Measurements from ENCODE around the gene CYB5D1.
"Not testable (repeated sequence)": the region's sequence is repeated elsewhere in the genome, so short reads cannot be mapped to it uniquely, and the experiment has no call there.

Gene CYB5D1

GRCh38 chr17:7856011-7856810 is 1.6 kb upstream of the CYB5D1 start:
- DNase-seq (ENCODE audit: low read depth): peak; percentile 62

GRCh38 chr17:7856811-7857712 is 741 bp upstream of the CYB5D1 start, which contains the start of gene NAA38:
Gene NAA38, minus strand, starts transcription at chr17:7857559. Its CDS starts 96 bp downstream, at chr17:7857463.
- DNase-seq (ENCODE audit: low read depth): peak; percentile 99

GRCh38 chr17:7858522-7858810 is 663 bp downstream of the CYB5D1 start:
- DNase-seq (ENCODE audit: low read depth): no peak

GRCh38 chr17:7859028-7859427 is 1.2 kb downstream of the CYB5D1 start:
- DNase-seq (ENCODE audit: low read depth): no peak

GRCh38 chr17:7862692-7863437 is 5.1 kb downstream of the CYB5D1 start:
- DNase-seq (ENCODE audit: low read depth): peak; percentile 56

GRCh38 chr17:7864384-7864783 is 6.6 kb downstream of the CYB5D1 start:
- DNase-seq (ENCODE audit: low read depth): not testable (repeated sequence)

GRCh38 chr17:7864995-7865650 is 7.3 kb downstream of the CYB5D1 start:
- DNase-seq (ENCODE audit: low read depth): no peak

GRCh38 chr17:7867881-7868329 is 10.1 kb downstream of the CYB5D1 start:
- no peak for DNase-seq (ENCODE audit: low read depth)

- DNase-seq (ENCODE audit: low read depth): peak; percentile 86
Observed at GRCh38 chr17:7873051-7873450, 15.2 kb downstream of the CYB5D1 start.

- no peak for DNase-seq (ENCODE audit: low read depth)
Observed at GRCh38 chr17:7875804-7876370, 18.1 kb downstream of the CYB5D1 start.

- DNase-seq (ENCODE audit: low read depth): no peak
Observed at GRCh38 chr17:7878234-7878633, 20.4 kb downstream of the CYB5D1 start.

GRCh38 chr17:7880076-7880868 is 22.5 kb downstream of the CYB5D1 start:
- DNase-seq (ENCODE audit: low read depth): no peak

GRCh38 chr17:7881276-7882054 is 23.7 kb downstream of the CYB5D1 start:
- peak; percentile 52 for DNase-seq (ENCODE audit: low read depth)

- no peak for DNase-seq (ENCODE audit: low read depth)
Observed at GRCh38 chr17:7882068-7882467, 24.3 kb downstream of the CYB5D1 start.

- peak; percentile 75 for DNase-seq (ENCODE audit: low read depth)
Observed at GRCh38 chr17:7882629-7883028, 24.8 kb downstream of the CYB5D1 start.

- DNase-seq (ENCODE audit: low read depth): peak; percentile 70
Observed at GRCh38 chr17:7883781-7884386, 26.1 kb downstream of the CYB5D1 start.

- DNase-seq (ENCODE audit: low read depth): no peak
Observed at GRCh38 chr17:7884581-7885366, 27.0 kb downstream of the CYB5D1 start.

All from amniotic epithelial cell (primary cell).